ENCODE data around the gene PDGFRA. TPM values are rescaled to one million over a fixed set of nuclear protein-coding genes. Genes with fewer than 3 reads are reported as not detected.

Gene PDGFRA
- 208 and 295 TPM in 2 replicates for total RNA-seq

DNA sequence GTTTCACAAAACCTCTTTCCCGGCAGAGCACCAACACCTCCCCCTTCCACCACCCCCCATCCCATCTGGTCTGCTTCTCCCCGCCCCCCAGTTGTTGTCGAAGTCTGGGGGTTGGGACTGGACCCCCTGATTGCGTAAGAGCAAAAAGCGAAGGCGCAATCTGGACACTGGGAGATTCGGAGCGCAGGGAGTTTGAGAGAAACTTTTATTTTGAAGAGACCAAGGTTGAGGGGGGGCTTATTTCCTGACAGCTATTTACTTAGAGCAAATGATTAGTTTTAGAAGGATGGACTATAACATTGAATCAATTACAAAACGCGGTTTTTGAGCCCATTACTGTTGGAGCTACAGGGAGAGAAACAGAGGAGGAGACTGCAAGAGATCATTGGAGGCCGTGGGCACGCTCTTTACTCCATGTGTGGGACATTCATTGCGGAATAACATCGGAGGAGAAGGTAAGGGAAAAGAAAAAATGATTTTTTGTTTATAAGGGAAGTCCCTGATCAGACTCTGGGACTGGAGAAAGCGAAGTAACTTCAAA lies at the start of gene PDGFRA:
Gene PDGFRA, plus strand, starts transcription at position 333 of the 541 bp plus-strand sequence. CDS start 29,476 bp downstream, outside the sequence.
- TF ChIP-seq, protein P1, sequence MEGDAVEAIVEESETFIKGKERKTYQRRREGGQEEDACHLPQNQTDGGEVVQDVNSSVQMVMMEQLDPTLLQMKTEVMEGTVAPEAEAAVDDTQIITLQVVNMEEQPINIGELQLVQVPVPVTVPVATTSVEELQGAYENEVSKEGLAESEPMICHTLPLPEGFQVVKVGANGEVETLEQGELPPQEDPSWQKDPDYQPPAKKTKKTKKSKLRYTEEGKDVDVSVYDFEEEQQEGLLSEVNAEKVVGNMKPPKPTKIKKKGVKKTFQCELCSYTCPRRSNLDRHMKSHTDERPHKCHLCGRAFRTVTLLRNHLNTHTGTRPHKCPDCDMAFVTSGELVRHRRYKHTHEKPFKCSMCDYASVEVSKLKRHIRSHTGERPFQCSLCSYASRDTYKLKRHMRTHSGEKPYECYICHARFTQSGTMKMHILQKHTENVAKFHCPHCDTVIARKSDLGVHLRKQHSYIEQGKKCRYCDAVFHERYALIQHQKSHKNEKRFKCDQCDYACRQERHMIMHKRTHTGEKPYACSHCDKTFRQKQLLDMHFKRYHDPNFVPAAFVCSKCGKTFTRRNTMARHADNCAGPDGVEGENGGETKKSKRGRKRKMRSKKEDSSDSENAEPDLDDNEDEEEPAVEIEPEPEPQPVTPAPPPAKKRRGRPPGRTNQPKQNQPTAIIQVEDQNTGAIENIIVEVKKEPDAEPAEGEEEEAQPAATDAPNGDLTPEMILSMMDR (IDR thresholded peaks at IDR 0.05; ENCODE audit: insufficient read depth, low read depth, low read length), result no peak
- DNase-seq (ENCODE audit: low read depth), result peak; percentile 99
- H3K4me3 ChIP-seq (ENCODE audit: low read depth, low read length), result peak within 1 kb of the TSS; percentile 79

DNA sequence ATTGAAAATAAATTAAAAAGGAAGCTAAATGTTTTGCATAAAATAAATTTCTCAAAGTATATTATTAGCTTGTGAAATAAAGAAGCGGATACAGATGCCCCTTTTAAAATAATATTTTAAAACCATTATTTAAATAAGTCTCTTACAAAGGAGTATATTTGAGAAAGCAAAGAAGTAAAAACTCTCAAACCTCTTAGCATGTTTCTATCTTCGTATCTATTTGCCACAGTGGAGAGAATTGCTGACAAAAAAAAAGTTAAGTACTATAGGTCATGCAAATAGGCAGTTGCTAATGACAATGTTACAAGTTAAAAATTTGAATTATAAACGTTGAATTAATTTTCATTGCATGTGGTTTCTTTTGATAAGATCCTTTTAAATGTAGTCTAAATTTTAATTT lies 44.5 kb upstream of the PDGFRA start:
- H3K4me3 ChIP-seq (ENCODE audit: low read depth, low read length), result no peak overlapping the region
- no peak for DNase-seq (ENCODE audit: low read depth)
- TF ChIP-seq, protein P1 (IDR thresholded peaks at IDR 0.05; ENCODE audit: insufficient read depth, low read depth, low read length), result no peak

DNA sequence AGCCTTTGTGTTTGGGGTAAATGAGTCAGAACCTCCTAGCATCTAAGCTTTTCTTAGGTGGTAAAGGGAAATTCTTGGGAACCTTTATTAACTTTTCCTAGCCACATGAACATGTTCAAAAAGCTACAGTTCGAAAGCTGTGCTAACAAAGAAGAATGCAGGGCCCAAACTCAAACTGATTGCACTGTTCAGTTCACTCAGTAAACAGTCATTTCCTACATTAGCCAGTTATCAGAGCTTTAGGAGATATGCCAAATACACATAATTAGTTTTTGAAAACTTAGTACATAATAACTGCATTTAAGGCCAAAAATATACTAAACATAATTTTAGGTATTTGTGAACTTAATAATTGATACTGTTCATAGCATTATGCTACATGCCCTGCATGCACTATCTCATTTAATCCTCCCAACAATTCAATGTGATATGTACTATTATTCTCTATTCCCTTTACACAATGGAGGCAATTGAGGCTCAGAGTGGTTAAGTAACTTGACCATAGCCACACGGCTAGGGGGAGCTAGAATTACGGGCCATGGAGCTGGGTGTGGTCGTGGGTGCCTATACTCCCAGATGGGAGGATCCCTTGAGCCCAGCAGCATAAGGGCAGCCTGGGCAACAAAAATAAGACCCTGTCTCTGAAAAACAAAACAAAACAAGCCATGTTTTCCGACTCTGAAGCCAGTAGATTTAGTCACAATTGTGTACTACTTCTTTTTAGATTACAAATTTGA lies 43.9 kb upstream of the PDGFRA start:
- H3K4me3 ChIP-seq (ENCODE audit: low read depth, low read length), result no peak overlapping the region
- no peak for DNase-seq (ENCODE audit: low read depth)
- TF ChIP-seq, protein P1 (IDR thresholded peaks at IDR 0.05; ENCODE audit: insufficient read depth, low read depth, low read length), result no peak

DNA sequence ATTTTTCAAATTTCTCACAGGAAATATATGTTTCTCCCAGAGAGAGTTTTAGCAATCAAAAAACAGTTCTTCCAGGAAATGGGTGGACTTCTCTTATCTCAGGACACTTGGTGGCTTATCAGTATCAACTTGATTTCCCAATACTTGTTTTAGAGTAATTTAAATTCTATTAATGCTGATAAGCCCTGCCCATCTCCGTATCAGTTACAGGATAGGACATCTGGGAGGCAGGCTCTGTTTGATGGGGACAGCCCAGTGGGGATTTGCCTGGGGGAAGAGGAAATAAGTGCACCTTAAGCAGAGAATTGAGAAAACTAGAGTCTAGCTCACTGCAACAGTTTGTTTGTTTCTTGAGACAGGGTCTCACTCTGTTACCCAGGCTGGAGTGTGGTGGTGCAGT lies 43.2 kb upstream of the PDGFRA start:
- TF ChIP-seq, protein P1 (IDR thresholded peaks at IDR 0.05; ENCODE audit: insufficient read depth, low read depth, low read length), result no peak
- no peak overlapping the region for H3K4me3 ChIP-seq (ENCODE audit: low read depth, low read length)
- DNase-seq (ENCODE audit: low read depth), result no peak

DNA sequence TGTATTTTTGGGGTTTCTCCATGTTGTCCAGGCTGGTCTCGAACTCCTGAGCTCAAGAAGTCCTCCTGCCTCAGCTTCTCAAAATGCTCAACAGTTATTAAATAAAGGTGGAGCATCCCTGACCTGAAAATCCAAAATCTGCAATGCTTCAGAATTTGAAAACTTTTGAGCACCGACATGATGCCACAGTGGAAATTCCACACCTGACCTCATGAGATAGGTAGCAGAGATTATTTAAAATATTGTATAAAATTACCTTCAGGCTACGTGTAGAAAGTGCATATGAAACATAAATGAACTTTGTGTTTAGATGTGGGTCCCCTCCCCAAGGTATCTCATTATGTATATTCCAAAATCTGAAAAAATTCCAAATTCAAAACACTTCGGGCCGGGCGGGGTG lies 42.7 kb upstream of the PDGFRA start:
- no peak overlapping the region for H3K4me3 ChIP-seq (ENCODE audit: low read depth, low read length)
- TF ChIP-seq, protein P1 (IDR thresholded peaks at IDR 0.05; ENCODE audit: insufficient read depth, low read depth, low read length), result no peak
- no peak for DNase-seq (ENCODE audit: low read depth)

DNA sequence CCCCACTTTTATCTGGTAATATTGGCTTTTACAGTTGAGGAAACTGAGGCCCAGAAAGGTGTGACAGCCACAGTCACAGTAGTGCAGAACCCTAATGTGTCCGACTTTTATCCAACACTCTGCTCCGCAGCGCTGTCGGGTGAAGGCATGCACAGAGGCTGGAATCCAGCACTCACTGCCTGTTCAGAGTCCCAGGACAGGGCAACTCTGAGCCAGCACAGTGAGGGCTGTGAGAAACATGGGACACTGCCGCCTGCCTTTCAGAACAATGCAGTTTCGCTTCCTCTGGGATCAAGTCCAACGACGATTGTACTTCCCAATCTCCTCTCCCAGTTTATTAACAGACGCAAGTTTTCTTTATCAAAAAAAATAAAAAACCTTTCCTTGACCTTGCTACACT lies 41.9 kb upstream of the PDGFRA start:
- TF ChIP-seq, protein P1 (IDR thresholded peaks at IDR 0.05; ENCODE audit: insufficient read depth, low read depth, low read length), result no peak

More for the DNA sequence above, 41.9 kb upstream of the PDGFRA start:
- DNase-seq (ENCODE audit: low read depth), result no peak
- no peak overlapping the region for H3K4me3 ChIP-seq (ENCODE audit: low read depth, low read length)

Measured in fibroblast of villous mesenchyme (primary cell).